Pulmonary artery endothelial cell (primary cell): ENCODE results near the gene SEBOX. TPM values are rescaled to one million over a fixed set of nuclear protein-coding genes. Genes with fewer than 3 reads are reported as not detected.
A peak's percentile ranks its signal among the peaks of the same experiment; 100 is the strongest.

Experiments used
- DNase-seq: peaks from one replicate; pipeline ENCODE4 v3.0.0-alpha.2; 2011; ENCODE audit warnings: low read depth, low spot score
- total RNA-seq: library from RNA; depleted of rRNA; stranded (reverse); fragments of >200 nt; gene quantifications from 2 replicates; pipeline ENCODE4 v1.2.3, GENCODE V29; 2014

Gene SEBOX
- total RNA-seq, 1 donor from 2014 or later, result not detected

DNA sequence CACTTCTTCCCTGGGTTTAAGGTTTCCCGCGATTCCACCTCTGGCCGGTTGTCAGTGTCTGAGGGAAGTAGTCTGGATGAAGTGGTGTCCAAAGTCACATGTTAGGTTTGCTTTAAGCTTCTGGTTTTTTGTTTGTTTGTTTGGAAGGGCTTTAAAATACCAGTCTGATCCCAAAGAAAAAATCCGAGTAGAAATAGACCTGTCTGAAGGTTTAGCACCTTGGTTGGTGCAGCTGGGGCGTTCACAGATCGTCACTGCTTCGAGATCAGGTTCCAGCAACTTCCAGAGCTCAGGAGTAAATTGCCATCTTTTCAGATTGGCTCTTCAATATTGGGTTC is 45.4 kb downstream of the SEBOX start:
- no peak for DNase-seq

- peak; percentile 90 for DNase-seq
Measured at GRCh38 chr17:28318759-28319597, 46.0 kb downstream of the SEBOX start, which contains the start of gene TMEM97. TSS of gene TMEM97 (plus strand) at chr17:28319200. CDS start at chr17:28319240, 40 bp downstream.

- no peak for DNase-seq
Measured at GRCh38 chr17:28317966-28318758, 46.8 kb downstream of the SEBOX start.

DNA sequence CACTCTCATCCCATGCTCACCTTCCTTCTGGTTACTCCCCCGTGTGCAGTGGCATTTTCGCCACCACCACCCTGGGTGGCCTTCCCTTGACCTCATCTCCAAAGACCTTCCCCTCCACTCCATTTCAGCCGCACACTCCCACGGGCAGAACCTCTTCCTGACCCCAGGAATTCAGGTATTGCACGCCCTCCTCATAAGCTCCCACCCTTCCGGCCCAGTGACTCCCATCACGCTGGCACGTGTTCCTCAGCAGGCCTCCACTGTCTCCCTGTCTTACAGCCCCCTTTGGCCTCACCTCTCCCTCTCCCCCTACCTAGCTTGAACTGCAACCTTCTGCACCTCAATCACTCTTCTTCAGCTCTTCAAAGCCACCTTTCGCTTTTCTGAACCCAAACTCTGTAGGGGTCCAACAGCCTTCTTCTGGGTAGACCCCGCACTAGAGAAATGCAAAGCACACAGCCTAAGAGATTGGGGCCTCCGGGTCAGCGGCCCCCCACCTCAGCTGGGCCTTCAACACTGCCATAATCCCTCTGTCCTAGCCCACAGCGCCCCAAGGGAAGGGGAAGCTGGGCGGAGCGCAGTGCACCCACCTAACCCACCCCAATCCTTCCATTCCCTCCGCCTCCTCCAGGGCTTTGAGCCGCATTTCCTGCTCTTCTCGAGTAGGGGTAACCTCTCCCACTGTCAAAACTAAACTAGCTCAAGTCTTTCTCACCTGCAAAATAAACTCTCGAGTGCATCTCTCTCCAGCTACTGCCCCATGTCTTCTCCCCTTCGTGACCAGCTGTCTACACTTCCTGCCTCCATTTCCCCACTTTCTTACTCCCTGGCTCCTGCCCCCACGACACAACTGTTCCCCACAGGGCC is 47.7 kb downstream of the SEBOX start:
- no peak for DNase-seq

DNA sequence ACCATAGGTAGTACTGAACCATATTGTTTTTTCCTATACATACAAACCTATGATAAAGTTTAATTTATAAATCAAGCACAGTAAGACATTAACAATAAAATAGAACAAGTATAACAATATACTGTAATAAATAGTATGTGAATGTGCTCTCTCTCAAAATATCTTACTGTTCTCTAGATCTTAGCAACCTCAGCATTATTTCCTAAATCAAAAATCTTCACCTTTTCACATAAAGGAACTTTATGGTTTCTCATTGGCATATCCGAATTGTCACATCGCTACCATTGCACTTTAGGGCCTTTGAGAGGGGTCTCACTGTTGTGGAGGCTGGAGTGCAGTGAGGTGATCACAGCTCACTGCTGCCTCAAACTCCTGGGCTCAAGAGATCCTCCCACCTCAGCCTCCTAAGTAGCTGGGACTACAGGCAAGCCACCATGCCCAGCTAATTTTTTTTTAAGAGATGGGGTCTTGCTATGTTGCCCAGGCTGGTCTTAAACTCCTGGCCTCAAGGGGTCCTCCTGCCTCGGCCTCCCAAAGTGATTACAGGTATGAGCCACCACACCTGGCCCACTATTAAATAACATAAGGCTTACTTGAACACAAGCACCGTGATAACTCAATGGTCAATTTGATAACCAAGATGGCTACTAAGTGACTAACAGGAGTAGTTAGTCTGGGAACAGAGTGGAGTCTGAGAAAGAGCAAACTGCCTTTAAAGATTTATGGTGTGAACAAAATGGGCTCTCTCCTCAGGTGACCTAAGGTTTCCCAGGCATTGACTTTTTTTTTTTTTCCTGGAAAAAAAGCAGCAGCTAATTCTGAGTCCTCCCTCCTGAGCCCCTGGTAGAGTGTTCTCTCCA is 48.9 kb downstream of the SEBOX start:
- no peak for DNase-seq

DNA sequence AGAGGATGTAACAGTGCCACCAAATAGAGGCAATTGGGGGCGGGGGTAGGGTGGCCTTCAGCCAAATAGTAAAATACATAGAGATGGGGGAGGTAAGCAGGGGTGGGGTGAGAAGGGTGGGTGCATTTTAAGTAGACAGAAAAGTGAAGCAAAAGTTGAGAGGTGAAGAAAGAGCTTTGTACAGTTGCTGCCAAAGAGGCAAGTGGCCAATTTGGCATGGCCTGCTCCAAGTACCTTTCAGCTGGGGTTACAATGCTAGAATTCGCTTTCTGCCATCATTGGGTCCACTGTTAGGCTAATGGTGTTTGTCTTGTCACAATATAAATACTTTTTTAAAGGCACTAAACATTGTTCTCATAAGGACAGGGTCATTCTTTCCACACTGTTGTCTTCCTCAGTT is 51.2 kb downstream of the SEBOX start:
- DNase-seq, result no peak

Other genes with a start within 250 kb of the SEBOX start
- gene TMEM97, start 46.0 kb downstream of the SEBOX start, total RNA-seq, result 43.1 and 44.7 TPM in 2 replicates
- gene IFT20, start 29.7 kb downstream of the SEBOX start, total RNA-seq, result 50.3 and 59.8 TPM in 2 replicates
- 50.4 and 55.7 TPM in 2 replicates for gene TNFAIP1, start 29.4 kb downstream of the SEBOX start, total RNA-seq
- gene POLDIP2, start 7.7 kb downstream of the SEBOX start, total RNA-seq, result 102 and 107 TPM in 2 replicates
- 0.07 and 0.46 TPM in 2 replicates for gene VTN, start 5.1 kb upstream of the SEBOX start, total RNA-seq
- gene SARM1, start 6.5 kb upstream of the SEBOX start, total RNA-seq, result 2.2 and 5.9 TPM in 2 replicates
- 3.8 and 4.5 TPM in 2 replicates for gene SLC46A1, start 41.0 kb upstream of the SEBOX start, total RNA-seq
- gene SLC13A2, start 108.4 kb upstream of the SEBOX start, total RNA-seq, result not detected in 2 replicates
- not detected in 2 replicates for gene FOXN1, start 141.1 kb upstream of the SEBOX start, total RNA-seq
- gene UNC119, start 187.4 kb upstream of the SEBOX start, total RNA-seq, result 22.0 and 22.1 TPM in 2 replicates
- 56.6 and 57.6 TPM in 2 replicates for gene PIGS, start 206.3 kb upstream of the SEBOX start, total RNA-seq
- gene ALDOC, start 211.7 kb upstream of the SEBOX start, total RNA-seq, result 22.0 and 53.9 TPM in 2 replicates
- 24.5 and 58.3 TPM in 2 replicates for gene SPAG5, start 233.8 kb upstream of the SEBOX start, total RNA-seq
- 3.4 and 5.5 TPM in 2 replicates for gene RSKR, start 249.0 kb upstream of the SEBOX start, total RNA-seq